ENCODE measurements around the gene CCP110. TPM values are rescaled to one million over a fixed set of nuclear protein-coding genes. Genes with fewer than 3 reads are reported as not detected.

CCP110 gene
- total and polyA plus RNA-seq, 2 of the 13 experiments (the other 11 are each of a cell fraction or from before 2014, with no cell fraction given), result 10.0 to 11.1 TPM

GRCh38 chr16:19523559-19524355, at the start of gene CCP110 (continued):
- TF ChIP-seq ZNF33A (CRISPR knock-in tag; IDR thresholded peaks at IDR 0.05; ENCODE audit: borderline replicate concordance), result no peak
- TF ChIP-seq, protein P1, sequence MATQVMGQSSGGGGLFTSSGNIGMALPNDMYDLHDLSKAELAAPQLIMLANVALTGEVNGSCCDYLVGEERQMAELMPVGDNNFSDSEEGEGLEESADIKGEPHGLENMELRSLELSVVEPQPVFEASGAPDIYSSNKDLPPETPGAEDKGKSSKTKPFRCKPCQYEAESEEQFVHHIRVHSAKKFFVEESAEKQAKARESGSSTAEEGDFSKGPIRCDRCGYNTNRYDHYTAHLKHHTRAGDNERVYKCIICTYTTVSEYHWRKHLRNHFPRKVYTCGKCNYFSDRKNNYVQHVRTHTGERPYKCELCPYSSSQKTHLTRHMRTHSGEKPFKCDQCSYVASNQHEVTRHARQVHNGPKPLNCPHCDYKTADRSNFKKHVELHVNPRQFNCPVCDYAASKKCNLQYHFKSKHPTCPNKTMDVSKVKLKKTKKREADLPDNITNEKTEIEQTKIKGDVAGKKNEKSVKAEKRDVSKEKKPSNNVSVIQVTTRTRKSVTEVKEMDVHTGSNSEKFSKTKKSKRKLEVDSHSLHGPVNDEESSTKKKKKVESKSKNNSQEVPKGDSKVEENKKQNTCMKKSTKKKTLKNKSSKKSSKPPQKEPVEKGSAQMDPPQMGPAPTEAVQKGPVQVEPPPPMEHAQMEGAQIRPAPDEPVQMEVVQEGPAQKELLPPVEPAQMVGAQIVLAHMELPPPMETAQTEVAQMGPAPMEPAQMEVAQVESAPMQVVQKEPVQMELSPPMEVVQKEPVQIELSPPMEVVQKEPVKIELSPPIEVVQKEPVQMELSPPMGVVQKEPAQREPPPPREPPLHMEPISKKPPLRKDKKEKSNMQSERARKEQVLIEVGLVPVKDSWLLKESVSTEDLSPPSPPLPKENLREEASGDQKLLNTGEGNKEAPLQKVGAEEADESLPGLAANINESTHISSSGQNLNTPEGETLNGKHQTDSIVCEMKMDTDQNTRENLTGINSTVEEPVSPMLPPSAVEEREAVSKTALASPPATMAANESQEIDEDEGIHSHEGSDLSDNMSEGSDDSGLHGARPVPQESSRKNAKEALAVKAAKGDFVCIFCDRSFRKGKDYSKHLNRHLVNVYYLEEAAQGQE (IDR thresholded peaks at IDR 0.05; ENCODE audit: borderline replicate concordance in 1 of 2, low read depth in 1 of 2, low read length in 2 of 2), result no peak
- TF ChIP-seq, protein P2, sequence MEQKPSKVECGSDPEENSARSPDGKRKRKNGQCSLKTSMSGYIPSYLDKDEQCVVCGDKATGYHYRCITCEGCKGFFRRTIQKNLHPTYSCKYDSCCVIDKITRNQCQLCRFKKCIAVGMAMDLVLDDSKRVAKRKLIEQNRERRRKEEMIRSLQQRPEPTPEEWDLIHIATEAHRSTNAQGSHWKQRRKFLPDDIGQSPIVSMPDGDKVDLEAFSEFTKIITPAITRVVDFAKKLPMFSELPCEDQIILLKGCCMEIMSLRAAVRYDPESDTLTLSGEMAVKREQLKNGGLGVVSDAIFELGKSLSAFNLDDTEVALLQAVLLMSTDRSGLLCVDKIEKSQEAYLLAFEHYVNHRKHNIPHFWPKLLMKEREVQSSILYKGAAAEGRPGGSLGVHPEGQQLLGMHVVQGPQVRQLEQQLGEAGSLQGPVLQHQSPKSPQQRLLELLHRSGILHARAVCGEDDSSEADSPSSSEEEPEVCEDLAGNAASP (CRISPR knock-in tag; IDR thresholded peaks at IDR 0.05; ENCODE audit: borderline replicate concordance), result no peak
- 0 out of 2 replicates have a peak, but pooled peaks have one; percentile 59 for TF ChIP-seq WIZ (CRISPR knock-in tag; IDR thresholded peaks at IDR 0.05)
- no peak for TF ChIP-seq ZSCAN30 (CRISPR knock-in tag; IDR thresholded peaks at IDR 0.05)
- no peak for TF ChIP-seq BRF2 (CRISPR knock-in tag; IDR thresholded peaks at IDR 0.05)
- TF ChIP-seq GZF1 (CRISPR knock-in tag; IDR thresholded peaks at IDR 0.05), result no peak
- TF ChIP-seq MTA1 (CRISPR knock-in tag; IDR thresholded peaks at IDR 0.05; ENCODE audit: borderline replicate concordance), result peak; percentile 87
- TF ChIP-seq BRCA1 (CRISPR knock-in tag; IDR thresholded peaks at IDR 0.05), result no peak
- TF ChIP-seq NFRKB (IDR thresholded peaks at IDR 0.05), result no peak
- TF ChIP-seq ZNF30 (CRISPR knock-in tag; IDR thresholded peaks at IDR 0.05), result no peak
- TF ChIP-seq ZNF615 (CRISPR knock-in tag; IDR thresholded peaks at IDR 0.05; ENCODE audit: borderline replicate concordance), result no peak; the same call in 1 of the 2 replicates
- TF ChIP-seq ZNF280B (CRISPR knock-in tag; IDR thresholded peaks at IDR 0.05; ENCODE audit: borderline replicate concordance), result peak; percentile 77
- TF ChIP-seq, protein P3, sequence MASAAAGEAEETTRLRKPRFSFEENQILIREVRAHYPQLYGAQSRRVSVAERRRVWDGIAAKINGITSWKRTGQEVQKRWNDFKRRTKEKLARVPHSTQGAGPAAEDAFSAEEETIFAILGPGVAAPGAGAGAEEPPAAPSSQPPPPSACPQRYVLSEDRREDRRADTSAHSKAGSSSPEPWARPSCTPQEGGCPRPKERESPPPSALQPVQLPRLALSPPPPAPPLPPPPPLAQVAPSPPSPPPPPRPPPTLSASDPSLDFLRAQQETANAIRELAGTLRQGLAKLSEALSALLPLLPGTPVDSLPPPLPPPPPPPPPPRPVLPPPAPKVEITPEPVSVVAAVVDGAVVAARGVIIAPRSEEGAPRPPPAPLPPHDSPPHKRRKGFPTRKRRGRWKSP (CRISPR knock-in tag; IDR thresholded peaks at IDR 0.05), result no peak
- peak; percentile 51; the same call in 1 of the 2 replicates for TF ChIP-seq ZNF775 (CRISPR knock-in tag; IDR thresholded peaks at IDR 0.05; ENCODE audit: borderline replicate concordance)
- TF ChIP-seq ZNF644 (CRISPR knock-in tag; IDR thresholded peaks at IDR 0.05; ENCODE audit: low read depth), result 0 out of 2 replicates have a peak, but pooled peaks have one; percentile 25
- TF ChIP-seq TERF1 (CRISPR knock-in tag; IDR thresholded peaks at IDR 0.05), result 0 out of 2 replicates have a peak, but pooled peaks have one; percentile 64
- no peak for TF ChIP-seq U2AF1 (optimal IDR thresholded peaks at IDR 0.05; ENCODE audit: low read depth, low read length)
